Measurements from ENCODE around the gene NPR1.

The NPR1 gene

DNA sequence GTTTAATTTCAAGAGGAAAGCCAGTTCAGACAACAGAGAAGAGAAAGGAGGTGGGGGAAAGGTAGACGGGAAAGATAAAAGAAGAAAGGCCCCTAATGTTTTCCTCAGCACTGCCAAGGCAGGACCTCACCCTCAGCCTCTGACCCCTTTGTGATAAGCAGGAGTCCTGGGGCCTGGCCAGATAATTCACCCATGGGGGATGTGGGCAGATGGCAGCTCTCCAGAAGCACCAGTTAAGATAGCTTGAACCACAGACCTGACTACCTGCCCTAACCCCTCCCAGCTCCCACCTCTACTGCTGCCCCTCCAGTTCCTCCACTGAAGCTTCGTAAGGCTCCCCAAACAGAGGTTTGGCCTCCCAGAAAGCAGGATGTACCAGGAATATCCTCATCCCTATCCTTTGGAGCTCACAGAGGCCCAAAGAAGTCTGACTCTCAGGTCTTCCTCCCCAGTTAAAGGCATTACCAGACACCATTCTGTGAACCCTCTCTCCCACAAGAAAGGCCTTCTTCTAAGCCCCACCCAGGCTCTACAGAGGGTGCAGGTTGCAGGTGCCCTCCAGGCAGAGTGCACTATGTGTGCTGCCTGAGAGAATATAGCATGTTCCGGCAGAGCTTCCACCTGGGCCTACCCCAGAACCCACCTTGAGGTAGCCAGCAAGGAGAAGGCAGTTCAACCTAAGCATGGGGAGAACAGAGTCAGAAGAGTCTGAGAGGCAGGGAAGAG is 29.2 kb upstream of the NPR1 start:
- H3K14ac ChIP-seq (ENCODE audit: low read length in 2 of 2), result no peak overlapping the region
- H2AK5ac ChIP-seq (ENCODE audit: low read length, severe bottlenecking), result peak overlapping the region; percentile 78
- H3K27ac ChIP-seq (ENCODE audit: low read length, poor library complexity, severe bottlenecking), result no peak overlapping the region
- WGBS, result 75% methylated on average over 3 of the region's 3 CpGs
- H2BK5ac ChIP-seq (ENCODE audit: low read depth, low read length, poor library complexity, severe bottlenecking), result no peak overlapping the region
- H3K4ac ChIP-seq (ENCODE audit: low read depth in 1 of 2, low read length in 2 of 2), result no peak overlapping the region
- no peak overlapping the region for H3K4me2 ChIP-seq (ENCODE audit: low read length, poor library complexity, severe bottlenecking)
- H3K9me3 ChIP-seq (ENCODE audit: control insufficient read depth, low read length), result no peaks in the 10 kb centered on the region
- H3K23ac ChIP-seq (ENCODE audit: low read length in 2 of 2), result no peak overlapping the region
- no peak overlapping the region for H2AFZ ChIP-seq (ENCODE audit: low read depth, low read length)
- DNase-seq, result no peak
- no peak overlapping the region for H4K91ac ChIP-seq (ENCODE audit: low read length)
- H3K27me3 ChIP-seq (ENCODE audit: control insufficient read depth in 1 of 2, insufficient read depth in 1 of 2, low read length in 2 of 2), result no peaks in the 10 kb centered on the region
- peaks cover 12% of the 10 kb centered on the region for H3K79me1 ChIP-seq (replicated peaks; ENCODE audit: low read length, poor library complexity, severe bottlenecking)
- H3K4me3 ChIP-seq (ENCODE audit: insufficient read depth in 1 of 2, low read depth in 1 of 2, low read length in 2 of 2), result no peak overlapping the region
- H3K9ac ChIP-seq (ENCODE audit: low read length), result no peak overlapping the region
- H4K8ac ChIP-seq (ENCODE audit: low read length), result no peak overlapping the region
- H3K4me1 ChIP-seq (ENCODE audit: control insufficient read depth, insufficient read depth, low read depth, low read length), result peaks cover 10% of the 10 kb centered on the region
- H3K36me3 ChIP-seq (ENCODE audit: control insufficient read depth in 1 of 2, insufficient read depth in 2 of 2, low read depth in 1 of 2, low read length in 2 of 2), result peaks cover 25 to 31% of the 10 kb centered on the region in 2 experiments
- H2BK15ac ChIP-seq (ENCODE audit: low read depth, poor library complexity, severe bottlenecking), result no peak overlapping the region
- H3K18ac ChIP-seq (ENCODE audit: low read depth in 1 of 2, low read length in 2 of 2), result no peak overlapping the region
- H2BK12ac ChIP-seq (ENCODE audit: low read length in 2 of 2), result peak overlapping the region in 1 of 2 experiments; percentile 32
- no peak overlapping the region for H2BK120ac ChIP-seq (ENCODE audit: low read depth, low read length)

DNA sequence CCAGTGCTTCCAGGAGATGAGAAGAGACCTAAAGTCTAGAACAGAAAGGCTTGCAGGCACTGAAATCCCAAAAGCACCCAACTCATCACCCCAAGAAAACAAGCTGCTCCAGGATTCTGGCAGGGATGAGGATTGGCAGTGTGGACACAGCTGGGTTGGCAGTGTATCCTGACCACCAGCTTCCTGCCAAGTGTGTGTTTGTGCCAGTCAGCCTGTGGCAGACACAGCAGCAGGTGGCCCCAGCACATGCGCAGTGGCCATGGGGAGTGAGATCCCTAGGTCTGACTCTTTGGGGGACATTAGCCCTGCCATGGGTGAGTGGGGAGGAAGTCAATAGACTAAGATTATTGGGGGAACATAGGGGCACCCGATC is 28.6 kb upstream of the NPR1 start:
- Histone ChIP-seq H2AK5ac (ENCODE audit: low read length, severe bottlenecking) (no peak overlapping the region), H3K79me1 (replicated peaks; ENCODE audit: low read length, poor library complexity, severe bottlenecking) (peaks cover 11% of the 10 kb centered on the region), H3K27me3 (ENCODE audit: control insufficient read depth in 1 of 2, insufficient read depth in 1 of 2, low read length in 2 of 2) (no peaks in the 10 kb centered on the region), H4K8ac (ENCODE audit: low read length) (no peak overlapping the region), H4K91ac (ENCODE audit: low read length) (no peak overlapping the region), H3K23ac (ENCODE audit: low read length in 2 of 2) (no peak overlapping the region), H2BK120ac (ENCODE audit: low read depth, low read length) (no peak overlapping the region), H3K9me3 (ENCODE audit: control insufficient read depth, low read length) (no peaks in the 10 kb centered on the region), H2BK12ac (ENCODE audit: low read length in 2 of 2) (no peak overlapping the region), H3K9ac (ENCODE audit: low read length) (no peak overlapping the region), H3K4me2 (ENCODE audit: low read length, poor library complexity, severe bottlenecking) (no peak overlapping the region), H3K36me3 (ENCODE audit: control insufficient read depth in 1 of 2, insufficient read depth in 2 of 2, low read depth in 1 of 2, low read length in 2 of 2) (peaks cover 24 to 25% of the 10 kb centered on the region in 2 experiments), H3K14ac (ENCODE audit: low read length in 2 of 2) (no peak overlapping the region), H3K18ac (ENCODE audit: low read depth in 1 of 2, low read length in 2 of 2) (no peak overlapping the region), H2BK5ac (ENCODE audit: low read depth, low read length, poor library complexity, severe bottlenecking) (no peak overlapping the region), H2BK15ac (ENCODE audit: low read depth, poor library complexity, severe bottlenecking) (no peak overlapping the region), H3K27ac (ENCODE audit: low read length, poor library complexity, severe bottlenecking) (no peak overlapping the region), H3K4ac (ENCODE audit: low read depth in 1 of 2, low read length in 2 of 2) (no peak overlapping the region), H3K4me3 (ENCODE audit: insufficient read depth in 1 of 2, low read depth in 1 of 2, low read length in 2 of 2) (no peak overlapping the region), H3K4me1 (ENCODE audit: control insufficient read depth, insufficient read depth, low read depth, low read length) (peaks cover 10% of the 10 kb centered on the region), H2AFZ (ENCODE audit: low read depth, low read length) (no peak overlapping the region)
- DNase-seq, result no peak
- 100% methylated on average over 2 of the region's 2 CpGs for WGBS

DNA sequence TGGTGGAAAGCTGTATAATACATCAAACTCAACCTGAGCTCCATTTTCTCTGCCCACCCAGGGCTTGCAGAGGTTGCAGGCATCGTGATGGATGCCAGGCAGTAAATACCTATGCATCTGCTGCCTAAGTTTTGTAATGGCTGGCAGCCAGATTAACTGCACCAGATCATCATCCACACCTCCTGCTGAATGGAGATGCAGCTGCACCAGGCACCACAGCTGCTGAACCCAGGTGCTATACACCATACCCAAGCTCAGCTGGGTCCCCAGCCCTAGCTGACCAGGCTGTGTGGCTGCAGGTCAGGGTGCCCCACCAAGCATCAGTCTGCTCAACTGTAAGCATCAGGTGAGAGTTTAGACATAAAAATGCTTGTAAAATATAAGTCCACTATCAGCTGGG is 26.7 kb upstream of the NPR1 start:
- H2BK12ac ChIP-seq (ENCODE audit: low read length in 2 of 2), result no peak overlapping the region
- H3K27me3 ChIP-seq (ENCODE audit: control insufficient read depth in 1 of 2, insufficient read depth in 1 of 2, low read length in 2 of 2), result no peaks in the 10 kb centered on the region
- H3K18ac ChIP-seq (ENCODE audit: low read depth in 1 of 2, low read length in 2 of 2), result no peak overlapping the region
- peaks cover 6 to 12% of the 10 kb centered on the region in 2 experiments for H3K36me3 ChIP-seq (ENCODE audit: control insufficient read depth in 1 of 2, insufficient read depth in 2 of 2, low read depth in 1 of 2, low read length in 2 of 2)
- H3K79me1 ChIP-seq (replicated peaks; ENCODE audit: low read length, poor library complexity, severe bottlenecking), result peaks cover 4% of the 10 kb centered on the region
- H3K4ac ChIP-seq (ENCODE audit: low read depth in 1 of 2, low read length in 2 of 2), result no peak overlapping the region
- H2BK15ac ChIP-seq (ENCODE audit: low read depth, poor library complexity, severe bottlenecking), result no peak overlapping the region
- H3K9me3 ChIP-seq (ENCODE audit: control insufficient read depth, low read length), result no peaks in the 10 kb centered on the region
- no peak overlapping the region for H3K23ac ChIP-seq (ENCODE audit: low read length in 2 of 2)
- no peak overlapping the region for H3K9ac ChIP-seq (ENCODE audit: low read length)
- WGBS, result 73% methylated on average over 1 of the region's 1 CpG
- no peak overlapping the region for H3K27ac ChIP-seq (ENCODE audit: low read length, poor library complexity, severe bottlenecking)
- no peak for DNase-seq
- H3K4me2 ChIP-seq (ENCODE audit: low read length, poor library complexity, severe bottlenecking), result no peak overlapping the region
- peak overlapping the region; percentile 20 for H4K91ac ChIP-seq (ENCODE audit: low read length)
- no peak overlapping the region for H2BK5ac ChIP-seq (ENCODE audit: low read depth, low read length, poor library complexity, severe bottlenecking)
- H2BK120ac ChIP-seq (ENCODE audit: low read depth, low read length), result no peak overlapping the region
- no peak overlapping the region for H2AFZ ChIP-seq (ENCODE audit: low read depth, low read length)
- H3K4me3 ChIP-seq (ENCODE audit: insufficient read depth in 1 of 2, low read depth in 1 of 2, low read length in 2 of 2), result no peak overlapping the region
- no peak overlapping the region for H2AK5ac ChIP-seq (ENCODE audit: low read length, severe bottlenecking)
- peak overlapping the region; percentile 21 for H4K8ac ChIP-seq (ENCODE audit: low read length)
- H3K14ac ChIP-seq (ENCODE audit: low read length in 2 of 2), result no peak overlapping the region
- peaks cover 10% of the 10 kb centered on the region for H3K4me1 ChIP-seq (ENCODE audit: control insufficient read depth, insufficient read depth, low read depth, low read length)

DNA sequence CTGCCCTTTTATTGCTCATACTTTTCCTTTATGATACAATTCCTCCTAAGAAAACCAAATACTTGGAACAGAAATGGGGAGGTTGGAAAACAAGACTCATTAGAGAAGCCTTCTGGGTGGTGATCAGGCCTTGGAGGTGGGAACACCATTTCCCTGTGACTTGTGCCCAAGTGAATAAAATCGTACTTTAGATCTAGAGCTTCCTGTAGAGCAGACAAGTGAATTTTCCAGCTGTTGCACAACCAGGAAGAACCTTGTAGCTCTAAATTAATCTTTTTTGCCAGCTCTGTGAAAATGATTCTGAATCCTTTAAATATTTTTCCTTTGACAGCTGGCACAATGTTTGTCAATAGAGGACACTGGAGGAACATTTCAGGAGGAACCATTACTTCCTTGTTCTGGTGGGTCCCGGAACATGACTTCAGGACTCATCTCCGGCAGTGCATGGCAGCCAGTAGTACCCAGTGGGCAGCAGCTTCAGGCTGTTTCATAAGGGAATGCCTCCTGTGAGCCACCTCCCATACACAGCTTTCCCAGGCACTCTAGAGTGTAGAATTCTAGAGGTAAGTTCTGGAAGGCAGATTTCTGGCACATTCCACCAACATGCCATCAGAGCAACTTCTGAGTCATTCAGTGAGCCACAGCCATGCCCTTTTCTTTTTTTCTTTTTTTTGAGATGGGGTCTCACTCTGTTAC is 25.5 kb upstream of the NPR1 start:
- peak; percentile 39 for DNase-seq

More for the DNA sequence above, 25.5 kb upstream of the NPR1 start:
- Histone ChIP-seq H3K9ac (ENCODE audit: low read length) (no peak overlapping the region), H3K36me3 (ENCODE audit: control insufficient read depth in 1 of 2, insufficient read depth in 2 of 2, low read depth in 1 of 2, low read length in 2 of 2) (peaks cover 0 to 4% of the 10 kb centered on the region in 2 experiments), H3K79me1 (replicated peaks; ENCODE audit: low read length, poor library complexity, severe bottlenecking) (peaks cover under 1% of the 10 kb centered on the region), H2BK12ac (ENCODE audit: low read length in 2 of 2) (peak overlapping the region in 1 of 2 experiments; percentile 15), H3K4me3 (ENCODE audit: insufficient read depth in 1 of 2, low read depth in 1 of 2, low read length in 2 of 2) (no peak overlapping the region), H2BK15ac (ENCODE audit: low read depth, poor library complexity, severe bottlenecking) (no peak overlapping the region), H3K4me1 (ENCODE audit: control insufficient read depth, insufficient read depth, low read depth, low read length) (peaks cover 11% of the 10 kb centered on the region), H4K91ac (ENCODE audit: low read length) (peak overlapping the region; percentile 50), H3K27me3 (ENCODE audit: control insufficient read depth in 1 of 2, insufficient read depth in 1 of 2, low read length in 2 of 2) (no peaks in the 10 kb centered on the region), H2BK120ac (ENCODE audit: low read depth, low read length) (no peak overlapping the region), H2AFZ (ENCODE audit: low read depth, low read length) (no peak overlapping the region), H3K23ac (ENCODE audit: low read length in 2 of 2) (no peak overlapping the region), H3K4ac (ENCODE audit: low read depth in 1 of 2, low read length in 2 of 2) (peak overlapping the region in 1 of 2 experiments; percentile 35), H3K27ac (ENCODE audit: low read length, poor library complexity, severe bottlenecking) (no peak overlapping the region), H2BK5ac (ENCODE audit: low read depth, low read length, poor library complexity, severe bottlenecking) (no peak overlapping the region), H4K8ac (ENCODE audit: low read length) (peak overlapping the region; percentile 13), H3K14ac (ENCODE audit: low read length in 2 of 2) (no peak overlapping the region), H3K18ac (ENCODE audit: low read depth in 1 of 2, low read length in 2 of 2) (no peak overlapping the region), H3K9me3 (ENCODE audit: control insufficient read depth, low read length) (no peaks in the 10 kb centered on the region), H2AK5ac (ENCODE audit: low read length, severe bottlenecking) (no peak overlapping the region), H3K4me2 (ENCODE audit: low read length, poor library complexity, severe bottlenecking) (no peak overlapping the region)
- WGBS, result 95% methylated on average over 3 of the region's 3 CpGs
